HepG2 (cell line): ENCODE data around the gene TMEM200A. TPM values are rescaled to one million over a fixed set of nuclear protein-coding genes. Genes with fewer than 3 reads are reported as not detected.

Experiments used
- ATAC-seq: fragments of 200-7000 bp; cut with Tn5 transposase; 3 replicates; pipeline ENCODE4 v1.9.1; 2020; ENCODE audit warnings: mild to moderate bottlenecking, moderate library complexity
- BruUV-seq: library from RNA; stranded (reverse); fragments of 400-500 nt; replicated peaks from 2 replicates; lab custom pipeline; 2021; lab: Mats Ljungman, UMichigan
- CTCF ChIA-PET: fragments of 300-600 bp; formaldehyde crosslinking; extraction: SDS; loops from one replicate; lab custom pipeline; 2021; ENCODE audit warnings: low total read pairs, inconsistent platforms, low intra/inter-chr PET ratio; lab: Yijun Ruan, JAX
- POLR2A ChIA-PET: fragments of 350-600 bp; sonication (Branson Sonifier 250); formaldehyde crosslinking; loops from one replicate; lab custom pipeline; 2020; ENCODE audit warnings: antibody characterized with exemption, inconsistent platforms; lab: Yijun Ruan, JAX
- DNase-seq: peaks from one replicate; pipeline ENCODE4 v3.0.0-alpha.2; 2015; ENCODE audit warnings: low spot score
- FAIRE-seq: peaks from 3 replicates; lab custom pipeline; 2011; peaks lifted over from hg19 to GRCh38; lab: Jason Lieb, UNC
- H2AFZ ChIP-seq: one replicate; pipeline ENCODE4 v1.6.1; 2011; ENCODE audit warnings: low read length, inconsistent platforms
- H3K27ac ChIP-seq: fragments of 300-600 bp; 3 replicates; pipeline ENCODE4 v1.8.0; 2011; ENCODE audit warnings: mixed run types, mild to moderate bottlenecking, mixed read lengths, low read length, inconsistent platforms; ENCODE audit not compliant: insufficient read depth; ENCODE audit errors: extremely low read length
- H3K27me3 ChIP-seq, 2 experiments: fragments of 200-600 bp in 1 of 2; 2 replicates in 1 of 2; 3 replicates in 1 of 2; pipeline versions ENCODE4 v1.6.0 to v1.8.0; 2011; ENCODE audit warnings: low read length in 2 of 2, mild to moderate bottlenecking in 2 of 2, moderate library complexity in 2 of 2, inconsistent platforms in 1 of 2; ENCODE audit not compliant: insufficient read depth in 2 of 2, control insufficient read depth in 1 of 2
- H3K36me3 ChIP-seq, 2 experiments: fragments of 200-600 bp in 1 of 2; replicated peaks in 1 of 2; 2 replicates in 1 of 2; 3 replicates in 1 of 2; pipeline versions ENCODE4 v1.5.1 to v1.8.0; 2011; ENCODE audit warnings: low read length in 2 of 2, inconsistent platforms in 1 of 2; ENCODE audit not compliant: insufficient read depth in 2 of 2, control insufficient read depth in 1 of 2
- H3K4me1 ChIP-seq: 2 replicates; pipeline ENCODE4 v1.5.1; 2012; ENCODE audit warnings: low read length, inconsistent platforms; ENCODE audit not compliant: insufficient read depth
- H3K4me2 ChIP-seq: 2 replicates; pipeline ENCODE4 v1.6.0; 2011; ENCODE audit warnings: low read depth, low read length, inconsistent platforms
- H3K4me3 ChIP-seq, 3 experiments: fragments of 200-600 bp in 1 of 3; sonication (generic), shearing (Covaris generic) in 1 of 3; replicated peaks in 1 of 3; 2 replicates each; pipeline ENCODE4 v1.5.1; 2011 to 2016; ENCODE audit warnings: low read length in 3 of 3, inconsistent platforms in 2 of 3, low read depth in 2 of 3, mild to moderate bottlenecking in 2 of 3, control low read depth in 1 of 3, mixed read lengths in 1 of 3; ENCODE audit not compliant: insufficient read depth in 1 of 3
- H3K79me2 ChIP-seq: one replicate; pipeline ENCODE4 v1.6.1; 2011; ENCODE audit warnings: low read length, inconsistent platforms; ENCODE audit not compliant: insufficient read depth
- H3K9ac ChIP-seq: 2 replicates; pipeline ENCODE4 v1.6.0; 2011; ENCODE audit warnings: mild to moderate bottlenecking, low read depth, low read length, inconsistent platforms; ENCODE audit not compliant: insufficient read depth
- H3K9me3 ChIP-seq: 2 replicates; pipeline ENCODE4 v1.5.1; 2012; ENCODE audit warnings: mild to moderate bottlenecking, low read length
- H4K20me1 ChIP-seq: 2 replicates; pipeline ENCODE4 v1.6.0; 2011; ENCODE audit warnings: inconsistent platforms, mild to moderate bottlenecking, low read length, moderate library complexity; ENCODE audit not compliant: insufficient read depth
- CHCHD3 ChIP-seq: sonication (generic); formaldehyde crosslinking; IDR thresholded peaks from 2 replicates; pipeline ENCODE4 v1.8.0; 2022; ENCODE audit warnings: mild to moderate bottlenecking, missing genetic modification reagents, moderate library complexity
- MEIS1 ChIP-seq: sonication (generic); formaldehyde crosslinking; IDR thresholded peaks from 2 replicates; pipeline ENCODE4 v1.9.0; 2021; ENCODE audit warnings: mild to moderate bottlenecking, missing genetic modification reagents, moderate library complexity, borderline replicate concordance
- SIX1 ChIP-seq: sonication (generic); formaldehyde crosslinking; IDR thresholded peaks from 2 replicates; pipeline ENCODE4 v1.4.0; 2020; ENCODE audit warnings: missing genetic modification reagents, borderline replicate concordance
- ZNF33A ChIP-seq: sonication (generic); formaldehyde crosslinking; IDR thresholded peaks from 2 replicates; pipeline ENCODE4 v1.5.1; 2020; ENCODE audit warnings: missing genetic modification reagents, mild to moderate bottlenecking, moderate library complexity, borderline replicate concordance
- in situ Hi-C: cut with HindIII; loops from 2 replicates; pipeline ENCODE4 v1.10.0; 2017; ENCODE audit warnings: low pct_unique_long_range_greater_than_20kb; ENCODE audit not compliant: extremely low pct_ligation_motif_present
- intact Hi-C: fragments of 100-400 bp; cut with micrococcal nuclease; formaldehyde crosslinking; loops from one replicate; pipeline ENCODE4 v1.10.0; 2022; ENCODE audit not compliant: unreplicated experiment
- polyA plus RNA-seq, 8 experiments: library from polyadenylated mRNA; depleted of rRNA in 3 of 8; stranded (reverse) in 7 of 8; unstranded in 1 of 8; fragments of >200 nt; fragmentation: Illumina TruSeq in 4 of 8; extraction: Trizol in 4 of 8; gene quantifications; 2 replicates each; pipeline versions ENCODE4 v1.2.1 to v1.2.3, GENCODE V29; 2011 to 2016; ENCODE audit warnings: low read depth in 4 of 8, missing spikeins in 1 of 8, mixed read lengths in 1 of 8; ENCODE audit not compliant: insufficient read depth in 1 of 8
- total RNA-seq, 5 experiments: library from RNA; depleted of rRNA; stranded (reverse); fragments of >200 nt; fragmentation: Illumina TruSeq; extraction: Trizol; gene quantifications; 2 replicates each; pipeline ENCODE4 v1.2.3, GENCODE V29; 2016; ENCODE audit warnings: low read depth in 1 of 5
- TF ChIP-seq, protein P1 (sequence below): sonication (generic); formaldehyde crosslinking; IDR thresholded peaks from 2 replicates; pipeline ENCODE4 v1.5.1; 2020; ENCODE audit warnings: mild to moderate bottlenecking, missing genetic modification reagents

TMEM200A gene
- total and polyA plus RNA-seq, 2 of the 13 experiments (the other 11 are each of a cell fraction or from before 2014, with no cell fraction given): 0.34 TPM; not detected in 1

DNA sequence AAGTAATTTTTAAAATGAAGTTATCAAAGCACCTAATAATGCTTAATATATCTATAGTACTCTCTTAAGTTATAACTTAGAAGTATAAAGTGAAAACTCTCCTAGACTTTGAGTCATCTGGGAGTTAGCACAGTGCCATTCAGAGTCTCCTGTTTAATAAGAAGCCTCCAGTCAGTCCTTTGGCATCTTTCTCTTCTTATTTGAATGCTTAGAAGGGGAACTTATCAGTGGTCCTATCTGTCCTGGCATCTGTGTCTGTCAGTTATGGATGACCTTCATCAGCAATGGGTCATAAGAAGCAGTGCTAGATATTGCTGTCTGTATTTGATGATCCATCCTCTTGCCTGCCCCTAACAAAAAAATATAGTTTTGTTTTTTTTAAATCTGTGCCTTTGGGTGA lies 15.2 kb downstream of the TMEM200A start:
- intact Hi-C loops (no loop called here), in situ Hi-C loops (no loop called here)
- H3K36me3 ChIP-seq: no peaks in the 10 kb centered on the region
- H3K27me3 ChIP-seq: no peaks in the 10 kb centered on the region
- H3K79me2 ChIP-seq: no peaks in the 10 kb centered on the region
- no peak overlapping the region for H3K4me3 ChIP-seq
- FAIRE-seq (no peak), DNase-seq (no peak), ATAC-seq (no peak)
- no peak overlapping the region for H2AFZ ChIP-seq
- no peak overlapping the region for H3K9ac ChIP-seq
- H4K20me1 ChIP-seq: no peaks in the 10 kb centered on the region
- no peak for TF ChIP-seq CHCHD3
- no peak for TF ChIP-seq SIX1 (CRISPR knock-in tag)
- TF ChIP-seq, protein P1, sequence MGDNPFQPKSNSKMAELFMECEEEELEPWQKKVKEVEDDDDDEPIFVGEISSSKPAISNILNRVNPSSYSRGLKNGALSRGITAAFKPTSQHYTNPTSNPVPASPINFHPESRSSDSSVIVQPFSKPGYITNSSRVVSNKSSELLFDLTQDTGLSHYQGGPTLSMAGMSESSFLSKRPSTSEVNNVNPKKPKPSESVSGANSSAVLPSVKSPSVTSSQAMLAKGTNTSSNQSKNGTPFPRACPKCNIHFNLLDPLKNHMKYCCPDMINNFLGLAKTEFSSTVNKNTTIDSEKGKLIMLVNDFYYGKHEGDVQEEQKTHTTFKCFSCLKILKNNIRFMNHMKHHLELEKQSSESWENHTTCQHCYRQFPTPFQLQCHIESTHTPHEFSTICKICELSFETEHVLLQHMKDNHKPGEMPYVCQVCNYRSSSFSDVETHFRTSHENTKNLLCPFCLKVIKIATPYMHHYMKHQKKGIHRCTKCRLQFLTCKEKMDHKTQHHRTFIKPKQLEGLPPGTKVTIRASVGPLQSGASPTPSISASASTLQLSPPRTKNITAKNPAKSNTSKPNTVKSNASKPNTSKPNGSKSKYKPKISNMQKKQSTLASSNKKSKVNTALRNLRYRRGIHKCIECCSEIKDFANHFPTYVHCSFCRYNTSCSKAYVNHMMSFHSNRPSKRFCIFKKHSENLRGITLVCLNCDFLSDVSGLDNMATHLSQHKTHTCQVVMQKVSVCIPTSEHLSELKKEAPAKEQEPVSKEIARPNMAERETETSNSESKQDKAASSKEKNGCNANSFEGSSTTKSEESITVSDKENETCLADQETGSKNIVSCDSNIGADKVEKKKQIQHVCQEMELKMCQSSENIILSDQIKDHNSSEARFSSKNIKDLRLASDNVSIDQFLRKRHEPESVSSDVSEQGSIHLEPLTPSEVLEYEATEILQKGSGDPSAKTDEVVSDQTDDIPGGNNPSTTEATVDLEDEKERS (CRISPR knock-in tag): no peak
- no peak for TF ChIP-seq ZNF33A (CRISPR knock-in tag)
- no peak for TF ChIP-seq MEIS1 (CRISPR knock-in tag)
- BruUV-seq: no TSS peak
- CTCF ChIA-PET: no interaction called here
- no peaks in the 10 kb centered on the region for H3K9me3 ChIP-seq
- POLR2A ChIA-PET: no interaction called here
- H3K27ac ChIP-seq: no peak overlapping the region
- no peak overlapping the region for H3K4me2 ChIP-seq
- H3K4me1 ChIP-seq: no peaks in the 10 kb centered on the region
